ENCODE data around the gene BLOC1S3.

BLOC1S3 gene

DNA sequence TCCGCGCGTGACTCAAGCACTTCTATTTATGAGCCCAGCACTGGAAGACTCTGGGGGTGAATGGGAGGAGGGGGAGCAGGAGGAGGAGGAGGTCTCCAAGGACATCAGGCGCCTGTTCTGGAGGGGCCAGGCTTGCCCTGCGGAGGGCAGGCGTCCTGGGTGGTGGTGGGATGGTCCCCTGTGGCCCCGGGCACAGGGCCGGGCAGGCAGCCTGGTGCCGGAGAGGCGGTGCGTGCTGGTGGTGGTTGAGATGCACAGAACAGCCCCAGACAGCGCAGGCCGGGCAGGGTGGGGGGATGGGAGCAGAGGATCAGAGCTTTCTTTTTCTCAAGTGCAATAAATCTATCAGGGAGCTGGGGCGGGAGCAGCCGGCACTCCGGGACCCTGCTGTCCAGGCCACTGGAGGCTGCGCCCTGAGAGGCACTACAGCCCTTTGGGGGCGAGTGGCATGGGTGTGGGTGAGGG, 31.8 kb upstream of the BLOC1S3 start:
- DNase-seq: no peak

- no peak for DNase-seq
Measured at GRCh38 chr19:45147835-45148676, 30.5 kb upstream of the BLOC1S3 start.

DNA sequence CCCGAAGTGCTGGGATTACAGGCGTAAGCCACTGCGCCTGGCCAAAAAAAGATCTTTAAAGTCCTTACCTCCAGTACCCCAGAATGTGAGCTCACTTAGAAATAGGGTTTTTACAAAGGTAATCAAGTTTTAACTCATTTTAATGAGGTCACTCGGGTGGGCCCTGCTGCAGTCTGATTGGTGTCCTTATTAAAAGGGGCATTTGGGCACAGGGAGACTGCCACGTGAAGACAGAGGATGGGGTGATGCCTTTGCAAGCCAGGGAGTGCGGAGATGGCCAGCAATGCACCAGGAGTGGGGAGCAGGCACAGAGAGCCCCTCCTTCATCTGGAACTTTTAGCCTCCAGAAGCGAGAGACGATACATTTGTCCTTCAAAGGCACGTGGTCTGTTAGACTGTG, 29.5 kb upstream of the BLOC1S3 start:
- DNase-seq: no peak

DNA sequence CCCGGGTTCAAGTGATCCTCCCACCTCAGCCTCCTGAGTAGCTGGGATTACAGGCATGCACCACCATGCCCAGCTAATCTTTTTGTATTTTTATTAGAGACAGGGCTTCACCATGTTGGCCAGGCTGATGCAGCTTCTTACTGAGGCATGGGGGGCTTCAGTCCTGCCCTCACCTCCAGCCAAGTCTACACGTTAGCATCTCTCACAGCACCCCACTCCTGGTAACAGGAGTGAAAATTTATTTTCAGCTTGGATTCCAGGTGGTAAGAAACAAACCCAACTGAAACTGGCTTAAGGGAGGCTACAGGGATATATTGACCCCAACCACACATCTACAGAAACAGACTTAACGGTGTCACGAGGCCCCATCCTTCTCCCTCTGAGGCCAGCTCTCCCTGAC, 28.4 kb upstream of the BLOC1S3 start:
- DNase-seq: no peak

- DNase-seq: no peak
Measured at GRCh38 chr19:45150751-45151281, 27.8 kb upstream of the BLOC1S3 start.

- DNase-seq: no peak
Measured at GRCh38 chr19:45151320-45151719, 27.3 kb upstream of the BLOC1S3 start.

DNA sequence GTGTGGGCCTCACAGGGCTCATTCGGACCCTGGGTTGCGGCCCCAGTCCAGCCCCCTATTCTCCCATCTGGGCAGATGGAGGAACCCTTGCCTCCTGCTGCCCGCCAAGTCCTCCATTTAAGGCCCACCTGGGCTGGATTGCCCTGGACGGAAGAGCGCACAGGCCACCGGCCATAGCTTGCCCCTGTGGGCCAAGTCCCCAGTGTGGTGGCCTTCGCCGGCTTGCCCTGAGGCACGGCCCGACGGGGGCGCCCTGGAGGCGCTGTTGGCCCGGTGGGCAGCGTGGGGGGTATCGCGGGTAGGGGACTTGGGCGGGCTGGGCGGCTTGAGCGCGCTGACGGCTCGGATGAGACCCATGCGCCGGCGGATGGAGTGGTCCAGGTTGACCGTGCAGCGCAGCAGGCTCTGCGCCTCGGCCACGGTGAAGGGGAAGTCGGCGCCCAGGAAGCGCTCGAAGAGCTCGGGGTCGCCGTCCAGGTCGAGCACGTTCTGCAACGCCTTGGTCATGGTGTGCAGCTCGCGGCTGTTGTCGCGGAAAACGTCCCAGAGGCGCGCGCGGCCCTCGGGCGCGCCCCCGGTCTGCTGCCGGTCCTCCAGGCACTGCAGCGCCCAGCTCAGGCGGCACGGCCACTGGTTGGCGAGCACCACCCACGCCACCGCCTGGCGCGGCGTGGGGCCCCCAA, 26.6 kb upstream of the BLOC1S3 start:
- no peak for DNase-seq

GRCh38 chr19:45152504-45153338, 25.9 kb upstream of the BLOC1S3 start:
- DNase-seq: no peak

DNA sequence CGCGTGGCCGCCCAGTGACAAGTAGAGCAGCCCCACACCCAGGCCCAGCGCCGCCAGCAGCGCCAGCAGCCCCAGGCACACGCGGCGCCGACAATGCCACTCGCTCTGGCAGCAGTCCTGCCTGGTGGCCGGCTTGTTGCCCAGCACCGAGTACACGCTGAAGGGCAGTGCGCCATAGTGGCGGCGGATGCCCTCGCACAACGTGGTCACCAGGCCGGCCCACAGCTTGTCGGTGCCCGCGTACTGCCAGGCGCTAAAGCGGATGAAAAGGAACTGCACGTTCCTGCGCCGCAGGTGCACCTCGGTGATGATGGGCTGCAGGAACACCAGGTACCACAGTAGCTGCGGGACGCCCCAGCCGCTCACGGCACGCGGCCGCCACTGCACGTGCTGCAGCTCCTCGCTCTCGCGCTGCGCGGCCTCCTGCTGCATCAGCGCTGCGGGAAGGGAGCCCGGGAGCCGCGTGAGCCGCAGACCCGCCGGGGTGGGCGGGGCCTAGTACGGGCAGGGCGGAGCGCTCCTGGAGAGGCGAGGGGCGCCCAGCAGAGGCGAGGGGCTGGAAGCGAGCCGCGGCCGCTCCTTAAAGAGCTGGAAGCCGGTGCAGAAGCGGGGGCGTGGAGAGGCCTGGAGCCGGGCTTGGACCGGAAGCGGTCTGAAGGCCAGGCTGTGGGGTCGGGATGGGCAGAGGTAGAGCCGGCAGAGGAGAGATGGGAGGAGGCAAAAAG, 25.1 kb upstream of the BLOC1S3 start:
- DNase-seq: no peak

GRCh38 chr19:45154064-45154827, 24.3 kb upstream of the BLOC1S3 start:
- DNase-seq: no peak

GRCh38 chr19:45156011-45156630, 22.5 kb upstream of the BLOC1S3 start:
- no peak for DNase-seq

- DNase-seq: no peak
Measured at GRCh38 chr19:45156751-45157150, 21.8 kb upstream of the BLOC1S3 start.

GRCh38 chr19:45158503-45159209, 19.9 kb upstream of the BLOC1S3 start:
- no peak for DNase-seq

DNA sequence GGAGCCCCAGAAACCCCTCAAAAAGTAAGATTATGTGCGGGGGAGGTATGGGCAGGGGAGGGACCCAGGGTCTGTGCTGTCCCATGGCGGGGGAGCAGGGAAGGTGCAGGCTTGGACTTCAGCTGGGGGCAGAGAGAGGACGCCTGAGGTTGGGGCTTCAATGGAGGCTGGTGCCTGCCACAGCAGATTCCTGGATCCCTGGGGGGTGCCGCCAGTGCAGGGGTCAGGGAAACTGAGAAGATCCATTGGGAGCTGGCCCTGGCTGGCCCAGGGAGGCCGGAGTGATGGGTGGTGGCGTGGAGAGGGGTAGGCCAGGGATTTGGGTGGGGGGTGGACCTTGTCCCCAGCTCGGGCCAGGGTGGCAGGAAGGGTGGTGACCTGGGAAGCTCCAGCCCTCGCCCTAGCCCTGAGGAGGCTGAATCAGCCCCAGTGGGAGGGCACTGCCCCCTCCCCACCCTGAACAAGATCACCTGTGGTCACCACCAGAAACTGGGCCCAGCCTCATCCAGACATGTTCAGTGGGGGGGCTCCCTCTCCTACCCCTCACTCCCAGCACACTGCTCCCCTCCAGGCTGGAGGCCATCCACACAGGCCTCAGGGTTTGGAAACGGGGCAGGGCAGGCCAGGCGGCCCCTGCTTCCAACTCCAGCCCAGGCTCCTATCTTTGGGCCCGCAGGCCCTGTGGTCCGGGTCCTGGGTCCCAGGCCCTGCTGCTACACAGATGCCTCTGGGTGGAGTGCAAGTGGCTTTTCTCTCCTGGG, 19.2 kb upstream of the BLOC1S3 start:
- no peak for DNase-seq

GRCh38 chr19:45159971-45160324, 18.6 kb upstream of the BLOC1S3 start:
- no peak for DNase-seq

DNA sequence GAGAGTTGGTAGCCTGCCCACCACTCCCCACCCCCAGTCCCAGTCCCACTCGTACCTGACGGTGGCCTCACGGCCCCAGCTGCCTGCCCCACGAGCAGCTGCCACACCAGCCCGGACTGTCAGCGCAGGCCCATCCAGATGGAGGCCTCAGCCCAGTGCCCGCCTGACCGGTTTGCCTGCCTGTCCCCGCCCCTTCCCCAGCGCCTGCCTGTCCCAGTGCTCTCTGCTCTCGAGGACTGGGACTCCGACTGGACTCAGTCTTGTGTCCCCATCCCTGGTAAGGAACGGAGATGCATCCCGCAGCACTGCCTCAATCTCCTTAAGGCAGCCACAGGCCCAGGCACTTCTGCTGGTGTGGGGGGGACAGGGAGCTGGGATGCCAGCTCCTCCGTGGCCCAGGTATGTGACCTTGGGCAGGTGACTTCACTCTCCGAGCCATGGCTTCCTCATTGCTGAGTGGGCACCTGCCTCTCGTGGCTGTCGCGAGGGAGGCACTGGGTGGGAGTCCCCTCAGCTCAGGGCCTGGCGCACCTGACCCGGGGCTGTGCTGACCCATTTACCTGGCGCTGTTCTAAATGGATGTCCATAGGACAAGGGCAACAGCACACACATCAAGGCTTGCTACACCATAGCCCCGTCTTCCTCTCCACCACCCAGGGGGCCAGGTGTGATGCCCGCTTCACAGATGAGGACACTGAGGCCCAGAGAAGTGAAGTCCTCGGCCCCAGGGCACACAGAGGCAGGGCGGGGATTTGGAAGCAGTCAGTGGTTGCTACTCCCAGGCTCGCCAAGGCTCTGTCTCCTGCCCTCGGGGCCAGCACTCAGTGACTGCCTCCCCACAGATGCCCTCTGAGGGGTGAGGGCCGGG, 17.5 kb upstream of the BLOC1S3 start, which contains the start of gene NKPD1:
Gene NKPD1 (minus strand): TSS at position 113 of the 868 bp plus-strand sequence. CDS start 832 bp downstream, outside the sequence.
- no peak for DNase-seq

- no peak for DNase-seq
Measured at GRCh38 chr19:45161738-45162607, 16.6 kb upstream of the BLOC1S3 start.
